GM19035 (cell line): Measurements from ENCODE around the gene DNM3.
A peak's percentile ranks its signal among the peaks of the same experiment; 100 is the strongest.

ENCODE experiments used
- ATAC-seq: cut with Tn5 transposase; IDR thresholded peaks from one replicate; pipeline ENCODE4 v1.9.1; 2021; ENCODE audit not compliant: unreplicated experiment

DNM3 gene

GRCh38 chr1:172089768-172090510 is 248.6 kb downstream of the DNM3 start:
- ATAC-seq: no peak

- ATAC-seq: no peak
These were observed 249.2 kb downstream of the DNM3 start for GRCh38 chr1:172090511-172090817.

- no peak for ATAC-seq
These were observed 254.5 kb downstream of the DNM3 start for GRCh38 chr1:172095846-172096245.

- ATAC-seq: no peak
These were observed 263.9 kb downstream of the DNM3 start for GRCh38 chr1:172105230-172105629.

DNA sequence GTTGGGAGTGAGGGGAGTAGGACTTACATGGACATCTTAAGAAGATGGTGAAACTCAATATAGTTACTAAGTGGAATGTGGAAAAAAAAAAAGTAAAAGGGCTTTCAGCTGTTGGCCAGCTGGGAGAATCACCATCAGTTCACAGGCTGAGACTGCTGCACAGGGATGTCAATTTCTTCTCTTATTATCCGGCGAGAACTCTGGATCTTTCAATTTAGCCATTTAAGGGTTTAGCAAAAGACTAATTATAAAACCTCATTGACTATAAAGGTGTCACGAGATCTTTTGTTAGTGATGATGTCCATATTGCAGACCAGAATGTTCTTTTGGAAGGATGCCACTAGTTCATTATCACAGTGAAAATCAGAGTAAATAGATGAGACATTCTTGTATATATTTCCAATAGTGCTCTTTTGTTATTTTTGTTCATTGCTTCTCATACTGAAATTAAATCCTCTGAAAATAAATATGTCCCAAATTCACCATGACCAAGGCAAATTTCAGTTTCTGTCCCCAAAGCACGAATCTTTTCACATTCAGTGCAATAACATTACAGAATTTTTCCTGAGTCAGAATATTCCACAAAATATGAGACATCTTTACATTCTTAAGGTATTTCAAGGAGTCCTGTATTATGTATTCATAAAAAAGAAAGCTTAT is 266.1 kb downstream of the DNM3 start:
- no peak for ATAC-seq

- ATAC-seq: no peak
These were observed 267.0 kb downstream of the DNM3 start for GRCh38 chr1:172108161-172108893.

DNA sequence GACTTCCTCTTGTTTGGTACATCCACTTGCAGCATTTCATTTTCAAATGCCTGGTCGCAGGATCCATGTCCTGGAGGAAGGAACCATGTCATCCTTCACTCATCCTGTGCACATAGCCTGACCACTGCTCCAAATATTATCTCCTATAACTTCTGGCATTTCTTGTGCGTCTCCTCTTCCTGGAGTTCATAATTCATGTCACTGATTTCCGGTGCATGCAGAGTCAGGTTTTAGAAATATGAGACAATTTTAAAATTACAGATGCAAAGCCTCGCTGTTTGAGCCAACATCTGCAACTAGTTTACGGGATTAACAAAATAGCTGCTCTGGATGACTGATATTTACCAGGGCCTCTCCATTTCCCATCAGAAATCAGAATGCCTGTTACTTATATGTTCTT is 268.1 kb downstream of the DNM3 start:
- no peak for ATAC-seq

DNA sequence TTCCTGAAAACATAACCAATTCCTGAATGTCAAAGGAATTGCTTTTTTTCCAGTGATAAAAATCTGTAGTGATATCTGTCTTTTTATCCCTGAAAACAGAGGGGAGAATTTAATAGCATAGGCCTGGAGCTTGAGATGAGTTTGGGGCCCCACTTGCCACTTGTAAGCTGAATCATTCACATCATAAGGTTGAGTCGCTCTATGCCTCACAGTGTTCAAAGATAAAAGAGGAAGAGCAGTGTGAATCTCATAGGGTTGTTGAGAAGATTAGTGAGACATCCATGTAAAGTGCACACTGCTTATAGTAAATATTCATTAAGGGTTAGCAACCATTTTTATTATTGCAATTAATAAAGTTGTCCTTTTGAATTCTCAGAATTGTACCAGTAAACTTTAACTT is 271.3 kb downstream of the DNM3 start:
- ATAC-seq: no peak

- ATAC-seq: peak; percentile 78
These were observed 276.5 kb downstream of the DNM3 start for GRCh38 chr1:172117800-172118199.

- ATAC-seq: no peak
These were observed 277.3 kb downstream of the DNM3 start for GRCh38 chr1:172118618-172119017.

- ATAC-seq: no peak
These were observed 277.9 kb downstream of the DNM3 start for GRCh38 chr1:172119184-172119583.

DNA sequence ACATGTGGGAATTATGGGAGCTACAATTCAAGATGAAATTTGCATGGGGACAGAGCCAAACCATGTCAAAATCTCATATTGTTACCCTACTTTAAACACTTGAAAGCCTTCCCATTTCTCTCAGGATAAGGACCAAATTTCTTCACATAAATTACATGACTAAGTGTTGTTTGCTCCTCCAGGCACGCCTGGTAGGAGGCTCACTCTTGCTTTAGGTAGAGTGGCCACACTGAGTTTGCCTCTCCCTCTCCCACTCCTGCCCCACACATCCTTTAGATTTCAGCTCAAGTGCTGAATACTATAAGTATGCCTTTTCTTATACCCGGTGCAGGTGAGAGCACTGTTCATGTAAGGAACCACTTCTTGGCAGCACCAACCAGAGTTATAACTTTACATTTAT is 279.1 kb downstream of the DNM3 start:
- no peak for ATAC-seq

GRCh38 chr1:172121081-172121717 is 279.9 kb downstream of the DNM3 start:
- ATAC-seq: no peak

- ATAC-seq: no peak
These were observed 281.1 kb downstream of the DNM3 start for GRCh38 chr1:172122381-172122780.

GRCh38 chr1:172125250-172125649 is 284.0 kb downstream of the DNM3 start:
- ATAC-seq: no peak

DNA sequence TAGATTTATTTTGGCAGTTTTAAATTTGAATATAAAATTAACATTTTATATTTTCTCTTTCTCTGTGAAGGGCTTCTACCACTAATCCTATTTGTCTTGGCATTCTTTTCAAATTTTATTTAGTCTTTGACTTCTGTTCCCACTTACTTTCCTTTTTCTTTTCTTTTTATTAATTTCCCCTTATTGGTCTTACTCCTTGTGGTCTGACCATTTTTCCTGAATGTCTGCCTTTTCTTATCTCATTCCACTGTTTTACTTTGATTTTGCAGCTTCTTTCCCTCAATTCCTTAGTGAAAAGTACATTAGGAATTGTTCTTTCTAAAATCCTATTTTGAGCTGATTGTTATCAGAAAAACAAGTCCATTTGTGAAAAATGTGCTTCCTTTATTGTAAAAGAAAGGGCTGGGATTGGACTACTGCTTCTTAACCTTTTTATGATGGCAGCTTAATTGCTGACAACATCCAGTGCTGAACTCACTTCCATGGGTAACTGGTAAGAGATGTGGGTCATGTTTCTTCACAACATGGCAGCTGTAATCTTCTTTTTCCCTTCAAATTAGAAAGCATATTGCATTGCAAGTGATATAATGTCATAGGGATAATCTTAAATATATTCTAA is 284.6 kb downstream of the DNM3 start:
- no peak for ATAC-seq

- ATAC-seq: no peak
These were observed 291.5 kb downstream of the DNM3 start for GRCh38 chr1:172132836-172133235.

DNA sequence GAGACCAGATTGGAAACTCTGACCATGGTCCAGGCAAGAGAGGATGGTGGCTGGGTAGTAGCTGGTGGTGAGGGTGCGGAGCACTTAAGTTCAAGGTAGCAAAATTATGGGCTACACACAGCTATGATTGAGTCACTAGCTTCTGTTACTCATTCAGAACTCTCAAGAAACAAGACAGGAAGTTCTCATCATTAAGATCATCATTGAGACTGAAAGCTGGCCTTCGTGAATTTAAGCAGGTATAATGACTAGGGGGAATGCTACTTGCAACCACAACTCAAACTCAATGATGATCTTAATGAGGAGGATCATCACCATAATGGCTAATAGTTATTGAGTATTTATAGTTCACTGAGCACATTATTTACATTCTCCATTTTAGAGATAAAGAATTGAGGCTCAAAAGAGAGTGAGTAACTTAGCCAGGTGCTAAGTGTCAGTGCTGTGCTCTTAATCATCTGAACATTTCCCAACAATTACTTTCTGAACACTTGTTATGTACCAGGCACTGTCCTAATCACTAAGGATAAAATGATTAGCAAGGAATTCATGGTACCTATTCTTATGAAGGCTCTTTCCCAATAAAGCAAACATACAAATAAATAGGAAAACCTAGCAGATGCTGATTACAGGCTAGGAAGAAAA is 292.9 kb downstream of the DNM3 start:
- no peak for ATAC-seq

DNA sequence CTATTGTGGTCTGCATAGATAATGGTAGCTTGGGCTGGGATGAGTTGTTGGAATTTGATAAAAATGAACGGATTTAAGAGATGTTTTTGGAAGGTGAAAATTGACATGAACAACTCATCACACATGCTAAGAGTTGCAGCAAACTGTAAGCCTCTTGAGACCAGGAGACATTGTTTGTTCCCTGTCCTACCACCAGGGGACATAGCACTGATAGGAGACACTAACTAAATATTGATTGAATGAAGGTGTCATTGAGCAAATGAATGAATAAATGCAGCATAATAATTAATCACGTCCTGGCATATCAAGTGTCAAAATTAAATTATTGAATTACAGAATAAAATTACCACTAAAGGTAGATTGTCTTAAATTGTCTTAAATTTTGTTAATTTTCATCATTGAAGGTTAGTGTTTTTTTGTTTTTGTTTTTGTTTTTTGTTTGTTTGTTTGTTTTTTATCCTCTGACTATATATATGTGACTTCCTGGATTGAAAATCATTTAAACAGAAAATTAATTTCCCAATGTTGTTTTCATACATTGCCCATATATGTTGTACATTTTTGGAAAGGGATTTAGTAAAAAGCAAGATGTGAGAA is 293.9 kb downstream of the DNM3 start:
- no peak for ATAC-seq

- no peak for ATAC-seq
These were observed 294.8 kb downstream of the DNM3 start for GRCh38 chr1:172135978-172136610.
